ENCODE results near the gene UNC119B. TPM values are rescaled to one million over a fixed set of nuclear protein-coding genes. Genes with fewer than 3 reads are reported as not detected.
A peak's percentile ranks its signal among the peaks of the same experiment; 100 is the strongest.
"Not testable (repeated sequence)": the region's sequence is repeated elsewhere in the genome, so short reads cannot be mapped to it uniquely, and the experiment has no call there.

Gene UNC119B
- total RNA-seq: 22.9 TPM

DNA sequence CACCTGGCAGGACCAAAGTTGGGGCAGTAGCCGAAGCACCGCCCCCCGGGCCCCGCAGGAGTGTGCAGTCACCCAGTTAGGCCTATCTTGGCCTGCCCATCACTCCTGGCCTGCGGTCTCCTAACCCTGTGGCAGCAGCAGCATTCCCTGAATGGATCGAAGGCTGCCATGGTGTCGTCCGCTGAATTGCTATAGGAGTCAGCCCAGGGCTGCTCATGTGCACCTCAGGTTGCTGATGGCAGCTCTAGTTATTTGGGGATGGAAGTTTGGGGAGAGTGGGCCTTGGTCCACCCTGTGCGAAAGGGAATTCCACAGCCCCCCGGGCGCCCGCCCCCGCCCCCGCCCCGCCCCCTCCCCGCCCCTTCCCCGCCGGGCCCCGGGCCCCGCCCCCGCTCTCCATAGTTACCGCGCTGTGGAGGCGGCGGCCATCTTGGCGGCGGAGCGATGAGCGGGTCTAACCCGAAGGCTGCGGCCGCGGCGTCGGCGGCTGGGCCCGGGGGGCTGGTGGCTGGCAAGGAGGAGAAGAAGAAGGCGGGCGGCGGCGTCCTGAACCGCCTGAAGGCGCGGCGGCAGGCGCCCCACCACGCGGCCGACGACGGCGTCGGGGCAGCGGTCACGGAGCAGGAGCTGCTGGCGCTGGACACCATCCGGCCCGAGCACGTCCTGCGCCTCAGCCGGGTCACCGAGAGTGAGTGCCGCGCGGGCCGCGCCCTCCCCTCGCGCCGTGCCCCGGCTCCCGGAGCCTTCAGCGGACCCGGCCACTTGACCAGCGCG, at the start of gene UNC119B:
Gene UNC119B, plus strand, starts transcription at position 428 of the 774 bp plus-strand sequence. Its CDS starts 17 bp downstream, at position 445.
- DNase-seq (ENCODE audit: low spot score): peak; percentile 87
- intact Hi-C loops (cut with DNase I): no loop called here
- peak; percentile 91 for ATAC-seq

DNA sequence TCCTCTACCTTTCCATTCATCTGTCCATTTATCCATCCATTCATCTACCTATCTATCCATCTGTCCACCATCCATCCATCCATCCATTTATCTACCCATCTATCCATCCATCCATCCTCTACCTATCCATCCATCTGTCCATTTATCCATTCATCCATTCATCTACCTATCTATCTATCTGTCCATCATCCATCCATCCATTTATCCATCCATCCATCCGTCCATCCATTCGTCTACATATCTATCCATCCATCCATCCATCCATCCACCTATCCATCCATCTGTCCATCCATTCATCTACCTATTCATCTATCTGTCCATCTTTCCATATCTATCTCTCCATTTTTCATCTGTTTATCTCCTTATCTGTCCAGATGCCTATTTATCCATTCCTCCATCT, 48.8 kb upstream of the UNC119B start:
- no peak for ATAC-seq
- no peak for DNase-seq (ENCODE audit: low spot score)
- intact Hi-C loops (cut with DNase I): no loop called here

DNA sequence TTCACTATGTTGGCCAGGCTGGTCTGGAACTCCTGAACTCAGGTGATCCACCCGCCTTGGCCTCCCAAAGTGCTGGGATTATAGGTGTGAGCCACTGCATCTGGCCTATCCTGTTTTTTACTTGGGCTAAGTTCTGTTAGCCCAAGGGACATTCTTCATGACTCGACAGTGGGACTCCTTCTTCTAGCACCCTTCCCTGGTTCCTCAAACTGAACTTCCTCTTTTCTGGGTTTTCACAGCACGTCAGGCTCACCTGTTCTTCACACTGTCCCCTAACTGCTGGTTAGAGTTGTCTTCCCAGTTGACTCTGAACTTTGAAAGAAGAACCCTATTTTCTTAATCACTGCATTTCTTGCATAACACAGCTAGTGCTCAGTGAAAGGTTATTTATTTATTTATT, 47.4 kb upstream of the UNC119B start:
- ATAC-seq: no peak
- intact Hi-C loops (cut with DNase I): no loop called here
- DNase-seq (ENCODE audit: low spot score): no peak

DNA sequence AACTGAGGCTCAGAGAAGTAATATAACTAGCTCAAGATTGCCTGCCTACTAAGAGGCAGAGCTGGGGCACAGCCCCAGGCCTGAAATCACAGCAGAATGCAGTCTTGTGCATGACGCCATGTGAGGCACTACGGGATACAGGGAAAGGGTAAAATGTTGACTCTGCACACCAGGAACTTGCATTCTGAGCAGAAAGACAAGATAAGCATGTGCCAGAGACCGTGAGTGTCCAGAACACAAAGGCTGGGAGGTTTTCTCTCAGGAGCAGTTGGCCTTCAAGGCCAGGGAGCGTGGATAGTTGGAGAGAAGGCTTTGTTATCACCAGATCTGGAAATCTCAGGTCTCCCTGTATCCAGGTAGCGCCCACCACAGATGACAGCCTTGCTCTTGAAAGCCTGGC, 46.5 kb upstream of the UNC119B start:
- no peak for DNase-seq (ENCODE audit: low spot score)
- intact Hi-C loops (cut with DNase I): no loop called here
- no peak for ATAC-seq

DNA sequence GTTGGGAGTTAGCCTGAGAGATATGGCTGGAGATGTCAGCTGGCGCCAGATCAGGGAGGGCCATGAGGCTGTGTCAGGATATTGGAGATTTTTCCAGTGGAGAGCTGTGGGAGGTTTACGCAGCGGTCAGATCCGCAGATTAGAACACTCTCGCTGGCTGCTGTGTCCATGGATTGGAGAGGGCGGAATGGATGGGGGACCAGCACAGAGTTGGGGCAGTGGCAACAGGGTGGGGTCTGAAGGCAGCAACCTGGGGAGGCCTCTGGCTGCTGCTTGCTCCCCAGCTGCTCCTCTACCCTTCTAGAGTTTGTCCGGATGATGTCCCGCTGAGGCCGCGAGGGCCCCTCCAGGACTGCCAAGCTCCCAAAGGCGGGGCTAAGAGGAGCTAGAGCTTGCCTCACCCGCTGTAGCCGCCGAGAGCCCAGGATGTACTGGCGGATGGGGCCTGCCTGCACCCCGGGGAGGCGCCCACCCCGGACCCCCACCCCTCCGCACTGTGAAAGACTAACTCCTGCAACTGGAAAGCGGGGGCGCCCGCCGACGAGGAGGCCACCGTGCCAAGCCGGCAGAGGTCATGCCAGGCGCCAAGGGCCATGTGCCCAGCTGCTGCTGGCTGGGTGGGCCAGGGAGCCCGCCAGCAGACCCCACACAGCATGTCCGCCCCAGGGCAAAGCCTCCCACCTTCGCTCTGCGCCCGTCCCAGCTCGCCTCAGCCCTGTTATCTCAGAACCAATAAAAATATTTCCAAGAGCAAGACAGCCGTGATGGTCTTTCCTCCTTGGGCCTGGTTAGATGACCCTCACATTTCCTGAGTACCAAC, 43.5 kb upstream of the UNC119B start:
- peak; percentile 24 for ATAC-seq
- intact Hi-C loops (cut with DNase I): no loop called here
- DNase-seq (ENCODE audit: low spot score): no peak

DNA sequence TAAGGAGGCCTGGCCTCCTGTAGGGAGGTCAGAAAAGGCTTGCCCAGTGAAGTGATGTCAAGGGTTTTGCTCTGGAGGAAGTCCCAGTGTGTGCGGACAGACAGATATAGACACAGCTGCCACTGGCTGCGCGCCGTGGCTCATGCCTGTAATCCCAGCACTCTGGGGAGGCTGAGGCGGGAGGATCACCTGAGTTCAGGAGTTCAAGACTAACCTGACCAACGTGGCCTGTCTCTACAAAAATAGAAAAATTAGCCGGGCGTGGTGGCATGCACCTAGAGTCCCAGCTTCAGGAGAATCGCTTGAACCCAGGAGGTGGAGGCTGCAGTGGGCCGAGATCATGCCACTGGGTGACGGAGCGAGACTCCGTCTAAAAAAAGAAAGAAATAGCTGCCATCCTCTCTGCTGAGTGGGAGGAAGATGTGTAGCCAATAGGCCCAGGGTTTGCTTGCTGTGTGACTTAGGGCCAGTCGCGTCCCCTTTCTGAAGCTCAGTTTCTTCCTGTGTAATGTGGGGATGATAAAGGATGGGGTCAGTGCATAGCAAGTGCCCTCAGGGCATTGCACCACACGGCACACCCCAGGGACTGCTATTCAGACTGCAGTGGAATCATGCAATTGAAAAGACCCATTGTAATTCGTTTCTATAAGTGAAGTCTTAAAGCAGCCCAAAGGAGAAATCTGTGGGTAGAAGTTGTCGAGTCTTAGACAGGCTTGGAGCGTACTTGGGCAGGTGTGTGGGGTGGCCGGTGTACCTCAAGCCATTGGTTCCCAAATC, 42.0 kb upstream of the UNC119B start:
- ATAC-seq (no peak), DNase-seq (ENCODE audit: low spot score) (no peak)
- intact Hi-C loops (cut with DNase I): no loop called here

DNA sequence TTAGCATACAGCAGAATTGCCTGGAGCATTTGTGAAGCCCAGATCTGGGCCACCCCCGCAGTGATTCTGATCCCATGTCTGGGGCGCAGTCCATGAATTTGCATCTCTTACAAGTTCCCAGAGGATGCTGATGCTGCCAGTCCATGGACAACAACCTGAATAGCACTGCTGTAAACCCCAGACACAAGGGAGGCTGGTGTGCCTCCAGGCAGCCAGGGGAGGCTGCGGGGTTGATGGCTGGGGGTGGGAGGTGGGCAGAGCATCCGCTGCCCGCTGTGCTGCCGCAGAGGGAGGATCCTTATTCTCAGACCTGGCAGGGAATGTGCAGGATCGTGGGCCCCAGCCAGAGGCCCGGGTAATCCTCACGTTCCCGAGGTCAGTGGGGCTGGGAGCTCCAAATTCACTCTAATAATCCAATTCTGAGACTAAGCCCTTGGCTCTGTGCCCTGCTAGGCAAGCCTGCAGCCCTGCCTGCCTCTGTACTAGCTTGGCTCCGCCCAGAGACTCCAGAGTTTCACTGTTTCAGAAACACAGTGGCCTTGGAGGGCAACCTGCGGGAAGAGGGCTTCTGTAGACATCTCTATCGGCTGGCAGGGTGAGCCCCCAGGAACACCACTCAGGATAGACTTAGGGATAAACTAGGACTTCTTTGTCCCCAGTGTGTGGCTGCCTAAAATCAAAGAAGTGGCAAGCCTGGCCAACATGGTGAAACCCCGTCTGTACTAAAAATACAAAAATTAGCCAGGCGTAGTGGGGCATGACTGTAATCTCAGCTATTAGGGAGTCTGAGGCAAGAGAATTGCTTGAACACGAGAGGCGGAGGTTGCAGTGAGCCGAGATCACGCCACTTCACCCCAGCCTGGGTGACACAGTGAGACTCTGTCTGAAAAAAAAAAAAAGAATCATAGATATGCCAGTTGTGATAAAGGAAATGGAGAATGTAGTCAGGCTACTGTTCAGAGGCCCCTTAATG, 41.1 kb upstream of the UNC119B start:
- intact Hi-C loops (cut with DNase I): no loop called here
- DNase-seq (ENCODE audit: low spot score) (no peak), ATAC-seq (peak; percentile 61)

DNA sequence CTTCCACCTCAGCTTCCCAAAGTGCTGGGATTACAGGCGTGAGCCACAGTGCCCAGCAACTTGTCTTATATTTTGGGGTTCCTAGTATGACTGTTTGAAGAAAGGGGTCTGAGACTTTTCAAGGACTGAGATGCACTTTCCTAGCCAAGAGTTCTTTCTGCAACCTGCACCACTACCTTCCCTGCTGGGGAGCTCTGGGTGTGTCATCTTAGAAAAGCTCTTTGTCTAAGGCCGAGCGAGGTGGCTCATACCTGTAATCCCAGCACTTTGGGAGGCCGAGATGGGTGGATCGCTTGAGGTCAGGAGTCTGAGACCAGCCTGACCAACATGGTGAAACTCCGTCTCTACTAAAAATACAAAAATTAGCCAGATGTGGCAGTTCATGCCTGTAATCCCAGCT, 40.0 kb upstream of the UNC119B start:
- intact Hi-C loops (cut with DNase I); DNase-seq (ENCODE audit: low spot score); ATAC-seq: not testable (repeated sequence)

DNA sequence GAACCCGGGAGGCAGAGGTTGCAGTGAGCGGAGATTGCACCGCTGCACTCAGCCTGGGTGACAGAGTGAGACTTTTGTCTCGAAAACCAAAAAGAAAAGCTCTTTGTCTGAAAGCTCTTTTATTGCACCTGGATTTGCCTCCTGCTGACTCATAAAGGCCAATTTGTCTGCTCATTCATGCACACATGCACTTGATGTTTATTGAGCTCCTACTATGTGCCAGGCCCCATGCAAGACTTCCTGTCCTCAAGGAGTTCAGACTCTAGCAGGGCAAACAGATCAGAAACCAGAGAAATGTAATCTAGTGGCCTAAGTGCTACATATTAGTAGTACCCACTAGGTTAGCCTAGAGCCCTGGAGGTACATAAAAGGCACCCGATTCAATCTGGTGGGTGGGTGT, 39.6 kb upstream of the UNC119B start:
- DNase-seq (ENCODE audit: low spot score): no peak
- intact Hi-C loops (cut with DNase I): no loop called here

DNA sequence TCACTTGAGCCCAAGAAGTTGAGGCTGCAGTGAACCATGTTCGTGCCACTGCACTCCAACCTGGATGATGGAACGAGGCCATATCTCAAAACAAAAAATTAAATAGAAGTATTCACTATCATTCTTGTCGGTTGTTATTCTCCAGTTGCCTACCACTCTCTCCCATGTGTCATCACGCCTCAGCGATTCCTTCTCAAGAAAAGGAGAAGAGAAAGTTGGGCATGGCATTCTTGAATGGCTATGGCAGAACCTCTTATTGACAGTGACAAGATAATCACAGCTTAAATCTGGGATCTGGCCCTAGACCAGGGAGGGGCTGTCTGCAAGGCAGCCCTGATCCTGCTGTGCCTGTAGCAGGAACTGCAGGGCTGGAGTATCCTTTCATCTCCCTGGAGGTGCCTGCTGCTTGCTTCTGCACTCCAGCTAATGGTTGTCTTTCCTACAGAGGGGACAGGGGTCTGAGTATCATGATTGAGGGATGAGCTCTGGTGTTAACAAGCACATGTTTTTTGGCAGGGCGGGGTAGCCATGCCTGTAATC, 36.1 kb upstream of the UNC119B start:
- intact Hi-C loops (cut with DNase I): no loop called here
- no peak for DNase-seq (ENCODE audit: low spot score)
- ATAC-seq: no peak

More for the DNA sequence above, 39.6 kb upstream of the UNC119B start:
- no peak for ATAC-seq

DNA sequence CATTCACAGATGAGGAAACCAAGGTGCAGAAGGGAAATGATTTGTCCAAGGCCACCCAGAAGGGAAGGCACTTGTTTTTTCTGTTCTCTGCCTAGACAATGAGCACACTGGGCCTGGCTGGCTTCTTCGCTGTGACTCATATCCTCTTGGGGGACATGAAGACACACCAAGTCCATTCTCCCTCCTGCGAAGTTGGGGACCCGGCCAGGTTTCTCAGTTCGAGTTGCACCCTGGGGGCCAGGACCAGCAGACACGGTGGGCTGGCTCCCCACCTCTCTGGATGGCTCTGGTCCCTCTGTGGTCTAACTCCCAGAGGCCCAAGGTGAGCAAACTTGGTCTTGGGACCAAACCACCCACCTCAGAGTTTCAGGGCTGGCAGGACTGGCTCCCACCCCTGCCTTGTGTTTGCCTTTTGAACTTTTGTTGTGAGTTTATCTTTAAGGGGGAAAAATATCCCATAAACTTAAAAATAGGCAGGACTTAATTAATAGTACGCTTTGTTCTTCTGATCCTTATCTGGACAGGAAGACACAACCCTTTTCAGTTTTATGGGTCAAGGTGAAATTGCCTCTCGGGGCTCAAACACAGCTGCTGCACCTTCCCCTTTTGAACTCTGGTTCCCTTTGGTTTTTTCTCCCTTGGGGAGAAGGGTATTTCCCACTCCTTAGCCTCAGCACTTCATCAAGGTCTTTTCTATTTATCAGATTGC, 32.3 kb upstream of the UNC119B start:
- intact Hi-C loops (cut with DNase I): no loop called here
- no peak for DNase-seq (ENCODE audit: low spot score)
- ATAC-seq: no peak

DNA sequence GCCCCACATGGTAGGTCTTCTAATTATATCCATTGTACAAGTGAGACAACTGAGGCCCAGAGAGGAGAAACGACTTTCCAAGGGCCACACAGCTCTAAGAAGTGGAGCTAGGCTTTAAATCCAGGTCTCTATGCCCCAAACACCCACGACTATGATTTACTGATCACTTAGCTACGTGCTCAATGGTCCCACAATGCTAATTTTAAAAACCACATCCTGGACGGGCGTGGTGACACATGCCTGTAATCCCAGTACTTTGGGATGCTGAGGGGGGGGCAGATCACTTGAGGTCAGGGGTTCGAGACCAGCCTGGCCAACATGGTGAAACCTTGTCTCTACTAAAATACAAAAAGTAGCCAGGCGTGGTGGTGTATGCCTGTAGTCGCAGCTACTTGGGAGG, 31.7 kb upstream of the UNC119B start:
- intact Hi-C loops (cut with DNase I): no loop called here
- no peak for ATAC-seq
- no peak for DNase-seq (ENCODE audit: low spot score)

DNA sequence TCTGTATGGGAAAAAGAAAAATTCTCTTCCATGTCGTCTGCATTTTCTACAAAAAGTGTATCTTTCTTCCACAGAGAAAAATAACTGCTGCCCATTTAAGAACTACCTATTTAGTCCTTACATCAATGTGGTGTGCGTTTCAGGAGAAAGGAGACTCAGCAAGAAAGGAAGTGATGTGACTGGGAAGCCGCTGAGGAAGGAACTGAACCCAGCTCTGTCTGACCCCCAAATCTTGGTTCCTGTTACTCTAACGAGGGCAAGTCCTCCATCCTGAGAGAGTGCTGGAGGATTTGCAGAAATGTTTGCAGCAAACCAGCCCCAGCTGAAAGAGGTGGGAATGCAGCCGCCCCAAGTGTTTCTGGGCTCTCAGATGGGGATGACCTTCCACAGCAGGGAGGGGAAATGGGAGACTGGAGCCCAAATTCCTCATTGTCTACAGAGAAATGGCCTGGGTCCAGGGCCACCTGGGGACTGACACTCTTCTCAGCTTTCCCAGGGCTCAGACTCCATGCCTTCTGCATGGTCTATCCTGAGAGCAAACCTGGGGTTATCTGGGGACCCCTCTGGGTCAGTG, 30.0 kb upstream of the UNC119B start:
- intact Hi-C loops (cut with DNase I): no loop called here
- ATAC-seq: no peak

DNA sequence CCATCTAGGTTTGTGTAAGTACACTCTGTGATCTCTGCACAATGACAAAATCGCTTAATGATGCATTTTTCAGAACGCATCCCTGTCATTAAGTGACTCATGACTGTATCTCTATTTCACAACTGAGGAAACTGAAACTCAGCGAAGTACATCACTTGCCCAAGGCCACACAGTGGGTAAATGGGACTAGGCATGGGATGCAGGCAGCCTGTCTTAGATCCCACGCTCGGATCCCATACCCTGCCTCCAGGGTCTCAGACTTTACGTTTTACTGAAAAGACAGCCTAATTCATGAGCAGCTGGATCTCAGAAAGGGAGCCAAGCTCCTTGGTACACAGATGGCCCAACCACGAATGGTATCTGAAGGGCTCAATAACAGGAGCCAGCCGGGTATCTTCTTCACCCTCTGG, 25.7 kb upstream of the UNC119B start:
- intact Hi-C loops (cut with DNase I): no loop called here
- no peak for ATAC-seq

More for the DNA sequence above, 30.0 kb upstream of the UNC119B start:
- DNase-seq (ENCODE audit: low spot score): no peak

DNA sequence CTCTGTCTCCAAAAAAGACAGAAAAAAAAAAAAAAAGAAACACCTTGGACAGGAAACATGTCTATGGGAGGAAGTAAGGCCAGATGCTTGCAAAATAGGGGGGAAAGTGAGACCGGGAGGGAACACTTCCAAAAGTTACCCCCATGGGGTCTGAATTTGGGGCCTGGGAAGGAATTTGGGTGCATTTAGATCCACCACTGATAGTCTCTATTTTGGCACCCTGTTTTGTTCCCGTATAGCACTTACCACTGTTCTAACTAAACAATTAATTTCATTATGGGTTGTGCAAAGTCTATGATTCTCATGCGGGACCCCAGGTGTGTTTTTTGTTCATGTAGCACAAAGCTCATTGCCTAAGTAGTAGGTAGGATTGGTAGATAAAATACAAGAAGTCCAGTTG, 24.7 kb upstream of the UNC119B start:
- intact Hi-C loops (cut with DNase I): no loop called here
- DNase-seq (ENCODE audit: low spot score) (no peak), ATAC-seq (no peak)

More for the DNA sequence above, 25.7 kb upstream of the UNC119B start:
- no peak for DNase-seq (ENCODE audit: low spot score)

DNA sequence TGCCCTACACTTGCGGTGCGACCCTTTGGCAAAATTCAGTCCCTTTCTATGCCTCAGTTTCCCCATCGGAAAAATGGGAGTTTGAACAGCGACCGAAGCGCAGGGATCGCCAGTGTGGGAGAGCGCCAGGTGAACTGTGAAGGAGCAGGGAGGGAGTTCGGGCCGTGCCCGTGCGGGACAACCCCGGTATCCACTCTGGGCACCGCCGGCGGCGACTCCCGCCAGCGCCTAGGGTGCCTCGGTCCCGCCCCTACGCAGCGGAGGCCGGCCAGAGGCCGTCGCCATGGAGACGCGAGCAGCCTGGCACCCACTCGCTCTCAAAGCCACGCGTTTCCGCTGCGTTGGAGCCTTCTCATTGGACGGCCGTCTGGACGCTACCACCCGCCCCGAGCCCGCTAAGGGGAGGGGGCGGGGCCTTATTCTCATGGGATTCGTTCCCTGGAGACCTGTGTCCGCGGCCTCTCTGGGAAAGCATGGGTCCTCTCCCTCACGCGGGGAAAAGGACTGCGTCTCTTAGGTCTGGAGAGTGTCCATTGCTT, 24.0 kb upstream of the UNC119B start:
- intact Hi-C loops (cut with DNase I): no loop called here
- DNase-seq (ENCODE audit: low spot score): peak; percentile 98
- peak; percentile 97 for ATAC-seq

Data from sciatic nerve (tissue), 2 donors.